HTERT RPE-1 (cell line): ENCODE data around the gene GFI1.
"Not testable (repeated sequence)": the region's sequence is repeated elsewhere in the genome, so short reads cannot be mapped to it uniquely, and the experiment has no call there.

ENCODE experiments used
- in situ Hi-C: fragments of 300-500 bp; cut with MboI; formaldehyde crosslinking; loops from 4 replicates; pipeline ENCODE4 v1.14.3; 2020; ENCODE audit warnings: low sequenced_read_pairs

The GFI1 gene

DNA sequence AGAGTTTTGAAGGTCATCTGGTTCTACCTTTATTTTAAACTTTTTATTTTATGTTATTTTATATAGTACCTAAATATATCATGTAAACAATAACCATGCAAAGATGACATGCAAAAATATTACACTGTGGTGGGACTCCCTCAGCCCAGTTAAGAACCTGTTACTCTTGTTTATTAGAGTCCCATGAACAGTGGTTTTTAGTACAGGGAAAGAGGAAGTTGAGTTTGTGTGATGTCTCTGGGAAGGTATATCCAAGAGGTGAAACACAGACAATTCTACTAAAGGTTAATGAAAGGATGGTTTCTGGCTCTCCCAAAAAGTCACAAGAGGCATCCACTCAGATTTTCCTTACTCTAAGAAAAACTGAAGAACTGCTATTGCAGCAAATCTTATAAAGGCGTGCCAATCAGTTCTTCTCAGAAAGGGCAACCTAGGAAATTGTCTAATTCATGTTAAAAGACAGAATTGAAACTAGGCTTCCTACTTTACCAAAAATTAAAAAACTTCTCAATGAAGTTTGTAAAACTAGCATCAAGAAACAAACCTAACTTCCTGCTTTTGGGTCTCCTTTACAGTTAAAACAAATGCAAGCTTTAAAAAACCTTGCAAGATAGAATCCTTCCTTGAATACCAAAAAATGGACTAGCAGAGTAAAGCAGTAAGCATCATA, 19.9 kb downstream of the GFI1 start:
- in situ Hi-C loops = no loop called here

DNA sequence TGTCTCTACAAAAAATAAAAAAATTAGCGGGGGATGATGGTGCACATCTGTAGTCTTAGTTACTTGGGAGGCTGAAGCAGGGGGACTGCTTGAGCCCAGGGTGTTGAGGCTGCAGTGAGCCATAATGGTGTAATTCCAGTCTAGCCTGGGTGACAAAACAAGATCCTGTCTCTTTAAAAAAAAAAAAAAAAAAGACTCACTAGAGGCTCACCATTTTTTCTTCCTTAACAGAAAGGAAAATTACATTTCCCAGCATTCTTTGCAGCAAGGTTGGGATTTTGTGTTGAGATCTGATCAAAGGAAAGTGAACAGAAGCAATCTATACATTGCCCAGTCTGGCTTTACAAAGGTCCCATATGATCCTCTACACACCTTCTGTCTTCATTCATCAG, 21.5 kb downstream of the GFI1 start:
- in situ Hi-C loops = no loop called here

DNA sequence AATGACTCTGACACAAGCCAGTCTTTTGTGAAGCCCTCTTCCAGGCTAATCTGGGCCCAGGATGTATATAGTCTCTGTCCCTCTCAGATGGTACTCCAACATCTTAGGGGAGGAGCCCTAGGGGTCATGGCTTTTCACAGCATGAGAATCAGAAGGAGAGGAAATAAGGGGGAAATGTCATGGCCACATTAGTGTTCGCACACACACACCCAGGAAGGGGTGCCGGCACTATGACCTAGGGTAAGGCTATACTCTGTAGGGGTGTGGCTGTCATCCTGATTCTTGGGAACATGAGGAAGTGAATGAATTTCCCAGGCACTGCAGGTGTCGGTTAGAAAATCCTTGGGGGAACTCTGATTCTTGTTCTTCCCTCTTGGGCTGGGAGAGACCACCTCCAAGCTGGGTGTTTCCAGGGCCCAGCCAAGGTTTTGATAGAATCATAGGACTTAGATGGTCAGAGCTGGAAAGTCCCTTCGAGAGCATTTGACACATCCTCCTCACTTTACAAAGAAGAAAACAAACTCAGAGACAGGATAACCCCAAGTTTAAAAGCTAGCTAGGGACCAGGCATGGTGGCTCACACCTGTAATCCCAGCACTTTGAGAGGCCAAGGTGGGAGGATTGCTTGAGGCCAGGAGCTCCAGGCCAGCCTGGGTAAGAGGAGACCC, 22.0 kb downstream of the GFI1 start:
- in situ Hi-C loops = no loop called here

DNA sequence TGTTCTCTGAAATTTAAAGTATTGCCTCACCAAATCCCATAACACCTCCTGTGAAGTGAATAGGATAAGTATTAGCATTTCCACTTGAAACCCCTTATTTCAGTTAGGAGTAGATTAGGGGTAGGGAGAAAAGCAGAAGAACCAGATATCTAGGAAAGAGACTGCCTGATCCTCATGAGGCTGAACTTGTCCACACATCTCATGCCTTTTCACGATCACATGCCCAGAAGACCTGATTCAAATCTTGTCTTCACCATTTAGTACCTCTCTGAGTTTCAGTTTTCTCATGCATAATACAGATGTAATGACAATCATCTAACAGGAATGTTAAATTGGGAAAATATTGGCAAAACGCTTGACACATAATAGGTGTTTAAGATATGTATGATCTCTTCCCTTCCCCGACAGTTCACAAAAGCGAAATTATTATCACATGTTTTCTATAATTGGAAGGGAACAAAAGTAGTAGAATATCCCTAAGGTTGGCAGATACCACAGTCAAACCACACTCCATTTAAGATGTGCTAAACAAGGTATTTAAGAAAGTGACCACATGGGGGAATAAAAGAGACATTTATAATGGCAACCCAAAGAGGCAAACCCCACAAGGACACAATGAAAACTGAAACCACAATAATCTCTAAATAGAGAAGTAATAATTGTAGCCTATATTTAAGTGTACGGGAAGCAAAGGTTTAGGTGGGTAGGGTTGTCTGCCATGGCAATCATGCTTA, 25.2 kb downstream of the GFI1 start:
- in situ Hi-C loops = no loop called here

DNA sequence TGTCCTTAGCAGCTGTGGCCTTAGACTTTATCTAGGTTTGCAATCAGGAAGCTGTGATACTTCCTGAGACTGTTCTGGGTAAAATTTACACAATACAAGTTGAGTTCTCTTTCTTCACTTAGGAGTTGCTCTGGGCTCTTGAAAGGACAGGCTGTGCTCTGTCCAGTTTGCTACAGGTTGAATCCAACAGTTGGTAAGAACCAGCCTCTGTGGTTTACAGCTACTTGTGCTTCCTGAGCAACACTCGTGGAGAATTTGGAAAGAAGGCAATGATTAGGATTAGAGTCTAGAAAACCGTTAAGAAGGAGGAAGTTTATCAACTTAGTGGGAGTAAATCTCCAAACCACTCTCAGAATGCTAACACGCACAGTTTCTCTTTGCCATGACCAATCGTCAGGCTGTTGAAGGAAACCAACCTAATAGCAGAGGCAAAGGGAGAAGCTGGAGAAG, 26.8 kb downstream of the GFI1 start:
- in situ Hi-C loops = no loop called here

DNA sequence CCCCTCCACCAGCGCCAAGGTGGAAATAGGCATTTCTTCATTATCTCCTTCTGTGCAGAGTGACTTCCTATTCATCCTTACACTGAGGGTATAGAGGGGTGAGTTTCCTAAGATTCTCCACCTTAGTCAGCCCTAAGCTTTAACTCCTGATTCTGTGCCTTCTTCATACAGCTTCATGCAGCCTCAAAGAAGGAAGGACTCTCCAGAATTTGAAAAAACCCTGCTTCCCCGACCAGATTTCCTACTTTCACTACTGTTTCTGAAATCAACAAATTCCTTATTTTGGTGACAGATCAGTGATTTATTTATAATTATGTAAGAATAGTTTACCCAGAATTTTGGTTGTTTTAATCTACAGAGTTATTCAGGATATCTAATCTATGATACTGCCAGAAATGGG, 28.6 kb downstream of the GFI1 start:
- in situ Hi-C loops = no loop called here

DNA sequence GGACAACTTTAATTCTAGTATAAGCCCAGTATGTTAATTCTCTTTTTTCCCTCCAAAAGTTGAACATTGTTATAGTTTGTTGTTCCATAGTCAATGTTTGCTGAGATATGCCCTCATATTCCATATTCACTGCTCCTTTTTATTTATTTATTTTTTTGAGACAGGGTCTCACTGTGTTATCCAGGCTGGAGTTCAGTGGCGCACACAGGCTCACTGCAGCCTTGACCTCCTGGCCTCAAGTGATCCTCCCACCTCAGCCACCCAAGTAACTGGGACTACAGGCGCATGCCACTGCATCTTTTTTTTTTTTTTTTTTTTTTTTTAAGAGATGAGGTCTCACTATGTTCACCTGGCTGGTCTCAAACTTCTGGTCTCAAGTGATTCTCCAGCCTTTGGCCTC, 38.7 kb downstream of the GFI1 start:
- in situ Hi-C loops = no loop called here

DNA sequence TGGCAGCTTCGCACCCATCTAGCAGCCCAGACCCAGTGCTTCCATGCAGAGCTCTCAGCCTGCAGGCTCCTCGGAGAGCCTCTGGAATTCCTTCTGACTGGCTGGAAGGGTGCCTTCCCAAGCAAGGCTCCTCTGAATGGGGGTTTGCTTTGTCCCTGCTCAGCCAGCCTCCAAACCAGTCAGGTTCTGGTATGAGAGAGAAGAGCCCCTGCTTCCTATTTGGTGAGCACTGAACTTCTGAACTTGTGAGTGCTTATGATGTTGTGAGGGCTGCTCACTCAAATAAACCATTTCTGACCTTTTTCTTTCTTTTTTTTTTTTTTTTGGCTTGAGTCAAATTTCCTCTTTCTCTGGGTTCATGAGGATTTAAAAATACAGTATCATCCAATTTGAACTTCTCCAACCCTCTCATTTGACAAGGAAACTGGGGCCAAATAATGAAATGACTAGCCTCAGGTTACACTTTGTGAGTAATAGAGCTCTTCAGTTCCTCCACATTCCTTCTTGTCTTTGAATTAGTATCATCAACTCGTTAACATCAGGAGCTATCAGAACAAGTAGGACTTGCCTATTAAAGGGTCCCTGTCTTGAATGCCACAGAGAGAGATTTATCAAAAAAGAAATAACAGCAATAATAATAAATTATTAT, 39.6 kb downstream of the GFI1 start:
- in situ Hi-C loops = no loop called here

DNA sequence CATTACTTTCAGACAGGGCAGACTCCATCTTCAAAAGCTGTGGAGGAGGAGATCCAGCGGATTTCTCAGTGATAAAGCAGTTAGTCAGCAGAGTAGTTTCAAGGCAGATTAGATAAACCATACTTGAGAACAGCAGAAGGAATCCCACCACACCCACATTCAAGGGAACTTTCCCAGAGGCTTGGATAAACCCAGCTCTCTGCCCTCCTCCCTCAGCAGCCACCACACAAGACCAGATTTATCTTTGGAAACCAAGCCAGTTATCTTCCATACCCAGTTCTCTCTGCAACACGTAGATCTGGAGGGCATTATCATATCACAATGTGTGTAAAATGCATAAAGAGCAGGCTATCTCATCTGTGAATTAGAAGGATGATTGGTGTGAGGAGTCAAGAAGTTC, 40.2 kb downstream of the GFI1 start:
- in situ Hi-C loops = no loop called here

DNA sequence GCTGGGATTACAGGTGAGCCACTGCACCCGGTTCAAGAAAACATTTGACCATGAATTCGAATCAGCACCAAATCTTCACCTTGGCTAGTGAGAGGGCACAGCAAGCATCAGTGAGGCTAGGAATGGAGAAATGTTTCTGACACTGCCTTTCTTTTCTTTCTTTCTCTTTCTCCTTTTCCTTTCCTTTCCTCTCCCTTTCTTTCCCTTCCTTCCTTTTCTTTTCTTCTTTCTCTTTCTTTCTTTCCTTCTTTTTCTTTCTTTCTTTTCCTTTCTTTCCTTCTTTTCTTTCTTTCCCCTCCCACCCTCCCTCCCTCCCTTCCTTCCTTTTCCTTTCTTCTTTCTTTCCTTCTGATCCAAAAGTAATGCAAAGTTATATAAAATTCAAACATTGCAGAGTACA, 40.9 kb downstream of the GFI1 start:
- in situ Hi-C loops = no loop called here

DNA sequence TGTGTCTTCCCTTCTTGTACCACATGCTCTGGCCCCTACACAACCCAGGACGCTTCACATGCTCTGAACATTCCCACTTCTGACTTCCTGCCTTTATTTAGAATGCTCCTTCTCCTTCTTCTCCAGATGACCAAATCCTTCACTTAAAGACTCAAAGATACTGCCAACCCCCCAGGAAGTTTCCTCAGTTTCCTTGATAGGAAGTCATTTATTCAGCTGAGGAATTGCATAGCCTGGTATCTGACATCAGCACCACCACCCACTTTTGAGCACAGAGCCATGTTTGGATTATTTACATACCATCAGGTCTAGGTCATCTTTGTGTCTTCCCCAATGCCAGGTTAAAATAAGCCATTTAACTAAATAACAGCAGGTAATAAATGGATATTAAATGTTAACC, 42.4 kb downstream of the GFI1 start:
- in situ Hi-C loops = no loop called here

DNA sequence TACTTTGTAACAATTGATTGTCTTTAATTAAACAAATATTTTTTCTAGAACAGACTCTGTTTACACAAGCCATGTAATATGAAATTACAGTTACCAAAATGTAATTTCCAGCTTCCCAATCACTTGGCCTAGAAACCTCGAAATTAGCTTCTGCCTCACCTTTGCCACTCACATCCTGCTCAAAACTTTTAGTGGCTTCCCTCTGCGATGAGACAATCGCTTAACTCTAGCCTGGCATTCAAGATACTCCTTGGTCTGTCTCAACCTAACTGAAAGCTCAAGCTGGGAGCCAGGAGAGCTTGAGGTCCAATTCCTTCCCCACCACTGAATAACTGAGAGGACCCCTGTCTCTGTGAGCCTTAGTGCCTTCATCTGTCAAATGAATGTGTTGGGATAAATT, 42.8 kb downstream of the GFI1 start:
- in situ Hi-C loops = no loop called here

DNA sequence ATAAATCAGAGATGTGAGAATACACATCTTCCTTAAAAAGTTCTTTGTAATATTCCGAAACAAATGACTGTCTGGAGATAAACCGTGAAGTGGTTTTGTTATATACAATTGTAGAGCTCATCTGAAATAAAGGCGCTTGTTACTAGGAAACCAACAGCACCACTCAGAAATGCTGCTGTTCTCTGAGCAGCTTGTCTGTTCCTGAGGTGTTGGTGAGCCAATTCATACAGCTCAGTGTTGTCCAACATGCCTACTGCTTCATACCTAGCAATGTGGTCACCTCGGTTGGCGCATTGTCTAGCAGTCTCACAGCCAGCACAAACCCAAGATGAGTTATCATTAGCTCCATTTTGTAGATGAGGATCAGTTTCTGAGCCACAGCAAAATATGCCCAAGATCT, 44.4 kb downstream of the GFI1 start:
- in situ Hi-C loops = no loop called here

DNA sequence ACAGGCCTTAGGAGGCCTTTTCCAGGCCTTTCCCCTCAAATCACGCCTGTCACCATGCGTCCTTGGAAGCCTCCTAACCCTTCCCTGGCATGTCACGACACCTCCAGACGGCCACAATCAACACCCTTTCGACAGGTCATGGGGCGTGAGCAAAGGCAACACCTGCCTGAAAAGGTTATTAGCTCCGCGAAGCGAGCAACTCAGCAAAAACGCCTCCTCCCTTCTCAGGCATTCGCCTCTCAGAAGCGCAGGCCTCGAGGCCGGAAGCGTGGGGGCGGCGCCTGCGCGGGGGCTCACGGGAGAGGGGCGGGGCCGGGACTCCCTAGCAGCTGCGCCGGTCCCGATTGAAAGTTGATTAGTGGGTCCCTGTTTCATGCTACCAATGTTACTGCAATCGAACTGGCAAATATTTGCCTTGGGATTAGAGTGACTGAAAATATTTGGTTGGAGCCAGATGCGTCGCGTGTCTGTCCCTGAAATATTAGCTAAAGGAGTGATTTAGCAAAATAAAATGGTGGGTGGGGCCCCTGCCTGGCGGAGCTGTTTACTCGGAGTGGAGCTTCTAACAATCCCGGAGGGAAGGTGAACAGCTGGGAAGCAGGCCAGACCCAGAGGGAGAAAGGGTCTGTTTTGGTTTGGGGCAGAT, 44.9 kb downstream of the GFI1 start:
- in situ Hi-C loops = no loop called here

DNA sequence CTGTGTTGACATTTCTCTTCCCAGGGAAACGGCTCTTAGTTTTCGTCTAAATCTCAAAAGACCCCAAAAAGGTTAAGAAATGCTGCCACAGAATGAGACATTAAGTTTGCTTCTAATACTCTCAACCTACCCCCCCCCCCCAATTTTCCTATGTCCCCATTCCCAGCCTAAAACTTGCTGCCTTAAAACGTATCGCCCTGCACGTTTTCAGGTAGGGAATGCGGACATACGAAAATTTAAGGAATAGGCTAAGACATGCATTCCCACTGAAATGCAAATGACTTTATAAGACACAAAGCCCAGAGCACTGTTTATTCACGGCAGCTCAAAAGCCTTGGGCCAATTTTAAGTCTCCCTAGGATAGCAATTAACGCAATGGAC, 45.4 kb downstream of the GFI1 start:
- in situ Hi-C loops = no loop called here

DNA sequence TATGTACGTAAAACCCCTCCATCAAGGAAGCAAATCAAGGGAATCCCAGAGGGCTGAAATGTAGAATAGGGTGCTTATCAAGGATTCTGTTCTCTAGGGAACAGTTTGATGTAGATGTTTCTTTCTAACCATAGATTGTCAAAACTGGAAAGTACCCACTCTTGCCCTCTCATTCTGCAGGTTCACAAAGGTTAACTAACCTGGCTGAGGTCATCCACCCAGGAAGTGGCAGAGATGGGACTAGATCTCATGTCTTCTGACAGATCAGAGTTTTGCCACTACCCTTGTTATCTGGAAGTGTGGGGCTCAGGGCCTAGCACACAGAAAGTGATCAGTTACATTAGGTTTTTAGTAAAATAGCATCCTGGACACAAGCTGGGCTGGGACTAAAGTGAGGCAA, 47.4 kb downstream of the GFI1 start:
- in situ Hi-C loops = no loop called here

DNA sequence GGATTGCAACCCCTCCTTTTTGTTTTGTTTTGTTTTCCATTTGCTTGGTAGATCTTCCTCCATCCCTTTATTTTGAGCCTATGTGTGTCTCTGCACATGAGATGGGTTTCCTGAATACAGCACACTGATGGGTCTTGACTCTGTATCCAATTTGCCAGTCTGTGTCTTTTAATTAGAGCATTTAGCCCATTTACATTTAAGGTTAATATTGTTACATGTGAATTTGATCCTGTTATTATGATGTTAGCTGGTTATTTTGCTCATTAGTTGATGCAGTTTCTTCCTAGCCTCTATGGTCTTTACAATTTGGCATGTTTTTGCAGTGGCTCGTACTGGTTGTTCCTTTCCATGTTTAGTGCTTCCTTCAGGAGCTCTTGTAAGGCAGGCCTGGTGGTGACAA, 52.2 kb downstream of the GFI1 start:
- in situ Hi-C loops = not testable (repeated sequence)

DNA sequence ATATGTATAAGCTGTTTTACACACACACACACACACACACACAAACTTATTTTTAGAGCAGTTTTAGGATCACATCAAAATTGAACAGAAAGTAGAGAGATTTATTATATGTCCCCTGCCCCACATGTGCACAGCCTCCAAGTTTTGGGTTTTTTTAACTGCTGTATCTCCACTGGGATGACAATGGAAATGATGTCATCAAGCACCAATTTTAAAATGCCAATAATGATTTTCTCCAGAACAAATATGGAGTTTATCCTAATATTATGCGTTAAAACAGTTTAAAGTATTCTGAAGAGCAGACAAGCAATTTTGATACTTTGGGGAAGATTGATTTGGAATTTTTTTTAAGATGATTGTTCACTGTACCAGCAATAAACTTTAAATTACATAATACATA, 56.7 kb downstream of the GFI1 start:
- in situ Hi-C loops = no loop called here

DNA sequence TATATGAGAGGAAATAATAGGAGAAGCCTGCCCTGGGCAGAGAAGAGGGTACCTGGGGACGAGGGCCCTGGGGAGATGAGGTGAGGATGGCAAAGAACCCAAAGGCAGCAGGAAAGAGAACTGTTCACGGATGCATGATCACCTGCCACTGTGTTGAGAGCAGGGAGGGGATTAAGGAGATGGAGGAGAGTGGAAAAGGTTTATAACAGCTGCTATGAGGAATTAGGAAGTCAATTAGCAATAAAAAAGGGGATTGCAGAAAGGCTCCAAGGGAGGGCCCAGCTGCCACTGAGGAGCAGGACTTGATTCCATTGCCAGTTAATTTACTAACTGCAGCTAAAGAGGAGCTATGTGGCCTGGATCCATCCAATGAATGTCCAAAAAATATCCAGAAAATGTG, 61.1 kb downstream of the GFI1 start:
- in situ Hi-C loops = no loop called here
